Stimulated activated naive CD8-positive, alpha-beta T cell treated with anti-CD3 and anti-CD28 coated beads, Interleukin-15, amount 100 ng/mL, for 72 hours (primary cell): ENCODE measurements around the gene ROBO1.

Experiments used
- ATAC-seq: fragments of 150-1000 bp; cut with Tn5 transposase; 2 replicates; pipeline ENCODE4 v1.10.0; 2021; ENCODE audit warnings: mild to moderate bottlenecking, moderate library complexity
- DNase-seq, 2 donors: peaks; one replicate each; pipeline ENCODE4 v3.0.0; 2021 to 2022
- H3K27ac Mint-ChIP-seq, 2 donors: one replicate each; pipeline ENCODE4 v1.8.0; 2022; ENCODE audit warnings: mild to moderate bottlenecking in 2 of 2, mixed read lengths in 2 of 2, moderate library complexity in 2 of 2
- H3K27me3 Mint-ChIP-seq: one replicate; pipeline ENCODE4 v1.8.0; 2022; ENCODE audit warnings: mixed read lengths
- H3K4me1 Mint-ChIP-seq: one replicate; pipeline ENCODE4 v1.8.0; 2022; ENCODE audit warnings: mild to moderate bottlenecking, mixed read lengths
- H3K4me3 Mint-ChIP-seq, 2 donors: one replicate each; pipeline ENCODE4 v1.8.0; 2022; ENCODE audit warnings: mild to moderate bottlenecking in 2 of 2, mixed read lengths in 2 of 2, moderate library complexity in 1 of 2
- H3K9me3 Mint-ChIP-seq, 2 donors: one replicate each; pipeline ENCODE4 v1.8.0; 2022; ENCODE audit warnings: mixed read lengths in 2 of 2

ROBO1 gene

GRCh38 chr3:78565712-78566111, 1202.1 kb downstream of the ROBO1 start:
- H3K4me1 Mint-ChIP-seq: no peaks in the 10 kb centered on the region
- H3K9me3 Mint-ChIP-seq: peaks cover 15 to 22% of the 10 kb centered on the region in 2 donors
- H3K27ac Mint-ChIP-seq: no peak overlapping the region
- no peak for ATAC-seq
- DNase-seq: no peak
- peaks cover 7% of the 10 kb centered on the region for H3K27me3 Mint-ChIP-seq
- no peak overlapping the region for H3K4me3 Mint-ChIP-seq

GRCh38 chr3:78562328-78562727, 1205.5 kb downstream of the ROBO1 start:
- Mint-ChIP-seq H3K9me3 (peaks cover 15 to 22% of the 10 kb centered on the region in 2 donors), H3K27ac (peak overlapping the region in 1 of 2 donors; percentile 19), H3K4me3 (no peak overlapping the region), H3K27me3 (peaks cover 7% of the 10 kb centered on the region), H3K4me1 (no peaks in the 10 kb centered on the region)
- DNase-seq: no peak
- ATAC-seq: no peak
